GM19467 (cell line): ENCODE results near the gene SPATA18.
"Not testable (repeated sequence)": the region's sequence is repeated elsewhere in the genome, so short reads cannot be mapped to it uniquely, and the experiment has no call there.

Experiments used
- ATAC-seq: cut with Tn5 transposase; IDR thresholded peaks from one replicate; pipeline ENCODE4 v1.9.1; 2021; ENCODE audit warnings: mild to moderate bottlenecking, moderate library complexity; ENCODE audit not compliant: unreplicated experiment

The SPATA18 gene

DNA sequence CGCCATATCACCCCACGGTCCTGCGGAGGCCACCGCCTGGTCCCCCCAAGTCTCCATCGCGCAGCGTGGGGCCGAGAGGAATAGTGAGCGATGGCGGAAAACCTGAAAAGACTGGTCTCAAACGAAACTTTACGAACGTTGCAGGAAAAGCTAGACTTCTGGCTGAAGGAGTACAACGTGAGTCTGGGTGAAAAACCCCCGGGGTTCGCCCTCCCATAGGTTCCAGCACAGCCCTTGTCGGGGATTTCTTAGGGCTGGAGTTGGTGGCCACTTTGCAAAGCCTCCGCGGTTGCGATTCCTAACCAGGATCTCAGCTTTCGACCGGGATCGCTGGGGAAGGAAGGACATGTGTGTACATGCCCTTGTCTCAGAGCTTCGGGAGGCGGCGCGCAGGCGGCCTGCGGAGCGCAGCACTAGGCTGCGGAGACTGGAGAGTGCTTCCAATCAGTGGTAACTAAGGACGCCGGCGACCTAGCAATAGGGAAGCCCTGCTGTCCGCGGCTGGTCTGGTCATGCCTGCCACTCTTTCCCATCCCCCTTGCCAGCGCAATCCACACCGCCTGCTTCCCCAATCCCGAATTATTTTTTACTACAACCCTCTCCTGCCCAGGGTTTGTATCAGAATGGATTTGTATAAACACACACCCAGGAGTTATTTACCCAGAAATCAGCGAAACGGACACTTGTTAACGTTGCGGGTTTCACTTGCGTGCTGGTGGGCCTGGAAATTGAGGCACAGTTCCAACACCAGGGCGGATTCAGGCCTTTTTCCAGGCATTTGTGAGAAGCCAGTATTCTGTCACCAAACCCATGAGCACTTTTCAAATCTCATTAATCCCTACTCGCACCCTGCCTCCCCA is 741 bp downstream of the SPATA18 start:
- no peak for ATAC-seq

- ATAC-seq, result peak; percentile 45
Measured at GRCh38 chr4:52052475-52052780, 1.3 kb downstream of the SPATA18 start.

GRCh38 chr4:52054254-52054653 is 3.1 kb downstream of the SPATA18 start:
- no peak for ATAC-seq

- no peak for ATAC-seq
Measured at GRCh38 chr4:52057196-52057595, 6.1 kb downstream of the SPATA18 start.

GRCh38 chr4:52058275-52058674 is 7.2 kb downstream of the SPATA18 start:
- no peak for ATAC-seq

DNA sequence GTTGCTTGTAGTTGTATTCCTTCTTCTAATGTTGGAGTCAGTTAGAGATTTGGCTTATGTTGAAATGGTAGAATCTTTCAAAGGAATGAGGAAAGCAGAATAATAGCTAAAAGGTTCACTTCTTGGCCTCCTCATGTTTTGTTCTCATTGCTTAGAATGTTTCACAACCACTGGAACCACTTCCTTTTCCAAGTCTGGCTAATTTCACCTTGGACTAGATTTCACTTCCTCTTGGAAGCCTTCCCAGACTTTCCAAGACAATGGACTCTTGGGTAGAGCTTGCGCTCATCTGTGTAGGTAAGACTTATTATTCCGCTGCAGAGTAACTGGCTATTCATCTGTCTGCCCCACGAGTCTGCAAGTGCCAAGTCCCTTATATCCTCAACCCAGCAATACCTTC is 8.3 kb downstream of the SPATA18 start:
- no peak for ATAC-seq

DNA sequence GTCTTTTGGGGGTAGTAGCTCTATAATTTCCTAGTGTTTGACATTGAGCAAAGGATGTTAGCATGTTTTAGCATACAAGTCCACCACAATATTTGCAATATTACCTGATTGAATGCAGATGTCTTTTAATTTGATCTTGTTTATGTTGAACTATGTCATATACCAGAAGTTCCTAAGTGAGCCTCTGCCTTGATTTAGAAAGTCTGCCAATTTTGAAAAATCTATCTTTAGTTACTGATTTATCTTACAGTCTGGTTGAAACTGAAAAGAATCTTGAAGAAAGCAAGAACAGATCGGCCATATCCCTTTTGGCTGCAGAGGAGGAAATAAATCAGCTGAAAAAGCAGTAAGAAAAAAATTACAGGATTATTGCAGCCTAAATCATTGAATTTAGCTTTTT is 18.5 kb downstream of the SPATA18 start:
- ATAC-seq, result no peak

DNA sequence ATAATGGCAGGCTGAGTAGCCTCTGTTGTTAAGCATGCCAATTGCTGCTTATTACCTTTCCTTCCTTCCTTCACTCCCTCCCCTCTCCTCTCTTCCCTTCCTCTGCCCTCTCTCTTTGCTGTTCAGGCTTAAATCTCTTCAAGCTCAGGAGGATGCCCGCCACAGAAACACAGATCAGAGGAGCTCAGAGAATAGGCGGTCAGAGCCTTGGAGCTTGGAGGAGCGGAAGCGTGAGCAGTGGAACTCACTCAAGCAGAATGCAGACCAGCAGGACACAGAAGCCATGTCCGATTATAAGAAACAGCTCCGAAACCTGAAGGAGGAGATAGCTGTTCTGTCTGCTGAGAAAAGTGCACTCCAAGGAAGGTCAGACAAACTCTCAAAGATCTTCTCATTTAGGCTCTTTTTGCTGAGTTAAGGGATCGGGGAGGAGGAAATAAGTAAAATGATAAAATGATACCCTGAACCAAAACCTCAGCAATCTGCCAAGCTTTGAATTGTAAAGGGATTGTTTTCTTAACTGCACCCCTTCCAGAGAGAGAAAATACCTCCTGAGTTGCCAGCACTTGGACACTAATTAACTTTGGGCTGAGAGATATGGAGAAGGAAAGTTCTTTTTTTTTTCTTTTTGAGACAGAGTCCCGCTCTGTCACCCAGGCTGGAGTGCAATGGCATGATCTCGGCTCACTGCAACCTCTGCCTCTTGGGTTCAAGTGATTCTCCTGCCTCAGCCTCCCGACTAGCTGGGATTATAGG is 20.9 kb downstream of the SPATA18 start:
- no peak for ATAC-seq

DNA sequence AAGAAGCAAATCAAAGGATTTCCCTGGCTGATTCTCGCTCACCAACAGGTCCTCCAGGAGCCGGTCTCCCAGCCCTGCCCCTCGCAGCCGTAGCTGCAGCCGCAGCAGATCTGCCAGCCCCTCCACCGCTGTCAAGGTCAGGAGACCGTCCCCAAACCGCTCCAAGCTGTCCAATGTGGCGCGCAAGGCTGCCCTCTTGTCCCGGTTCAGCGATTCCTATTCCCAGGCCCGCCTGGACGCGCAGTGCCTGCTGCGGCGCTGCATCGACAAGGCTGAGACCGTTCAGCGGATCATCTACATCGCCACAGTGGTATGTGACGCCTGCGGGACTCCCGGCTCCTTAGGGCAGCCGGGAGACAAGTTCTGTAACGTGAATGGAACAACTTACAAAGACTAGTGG is 25.6 kb downstream of the SPATA18 start:
- ATAC-seq, result no peak

- no peak for ATAC-seq
Measured at GRCh38 chr4:52079659-52080058, 28.6 kb downstream of the SPATA18 start.

DNA sequence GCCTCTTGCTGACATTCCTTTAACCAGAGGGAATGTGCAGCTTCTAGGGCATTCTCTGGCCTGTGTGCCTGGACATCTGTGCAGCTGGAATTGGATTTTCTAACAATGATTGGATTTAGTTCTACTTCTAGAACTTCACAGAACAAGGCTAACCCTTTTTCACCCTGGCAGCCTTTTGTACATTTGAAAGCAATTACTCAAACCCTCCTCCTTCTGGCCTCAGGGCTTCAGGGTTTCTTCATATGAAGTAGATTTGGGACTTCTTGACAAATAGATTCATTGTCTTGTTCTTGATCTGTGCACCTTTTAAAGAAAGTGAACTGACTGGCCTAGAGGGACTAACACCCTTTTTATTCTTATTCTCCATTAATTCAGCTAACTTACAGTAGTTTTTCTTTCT is 30.1 kb downstream of the SPATA18 start:
- ATAC-seq, result no peak

GRCh38 chr4:52086425-52086824 is 35.3 kb downstream of the SPATA18 start:
- ATAC-seq, result not testable (repeated sequence)

DNA sequence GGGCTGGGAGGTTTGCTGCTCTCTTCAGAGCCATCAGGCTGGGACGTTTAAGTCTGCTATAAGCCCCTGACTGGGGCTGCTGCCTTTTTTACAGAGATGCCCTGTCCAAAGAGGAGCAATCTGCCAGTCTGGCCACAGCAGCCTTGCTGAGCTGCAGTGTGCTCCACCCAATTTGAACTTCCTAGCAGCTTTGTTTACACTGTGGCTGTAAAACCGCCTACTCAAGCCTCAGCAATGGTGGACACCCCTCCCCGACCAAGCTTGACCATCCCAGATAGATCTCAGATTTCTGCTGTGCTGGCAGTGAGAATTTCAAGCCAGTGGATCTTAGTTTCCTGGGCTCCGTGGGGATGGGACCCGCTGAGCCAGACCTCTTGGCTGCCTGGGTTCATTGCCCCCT is 40.7 kb downstream of the SPATA18 start:
- ATAC-seq, result no peak

DNA sequence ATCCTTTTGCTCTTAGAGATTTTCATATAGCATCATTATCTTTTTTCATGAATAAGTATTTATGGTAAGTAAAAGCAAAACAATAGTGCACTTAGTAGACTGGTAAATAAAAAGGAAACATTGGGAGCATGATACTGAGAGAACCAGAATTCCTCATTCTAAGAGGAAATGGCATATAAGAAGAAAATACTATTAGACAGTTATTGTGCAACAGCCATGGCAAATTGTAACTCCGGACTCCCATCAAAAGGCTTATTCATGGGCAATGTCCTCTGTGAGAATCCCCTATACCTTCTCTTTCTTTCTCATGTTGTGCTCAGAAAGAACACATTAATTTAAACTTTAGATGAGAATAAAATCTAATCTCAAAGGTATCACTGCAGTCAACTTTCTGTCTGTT is 42.4 kb downstream of the SPATA18 start:
- ATAC-seq, result no peak

DNA sequence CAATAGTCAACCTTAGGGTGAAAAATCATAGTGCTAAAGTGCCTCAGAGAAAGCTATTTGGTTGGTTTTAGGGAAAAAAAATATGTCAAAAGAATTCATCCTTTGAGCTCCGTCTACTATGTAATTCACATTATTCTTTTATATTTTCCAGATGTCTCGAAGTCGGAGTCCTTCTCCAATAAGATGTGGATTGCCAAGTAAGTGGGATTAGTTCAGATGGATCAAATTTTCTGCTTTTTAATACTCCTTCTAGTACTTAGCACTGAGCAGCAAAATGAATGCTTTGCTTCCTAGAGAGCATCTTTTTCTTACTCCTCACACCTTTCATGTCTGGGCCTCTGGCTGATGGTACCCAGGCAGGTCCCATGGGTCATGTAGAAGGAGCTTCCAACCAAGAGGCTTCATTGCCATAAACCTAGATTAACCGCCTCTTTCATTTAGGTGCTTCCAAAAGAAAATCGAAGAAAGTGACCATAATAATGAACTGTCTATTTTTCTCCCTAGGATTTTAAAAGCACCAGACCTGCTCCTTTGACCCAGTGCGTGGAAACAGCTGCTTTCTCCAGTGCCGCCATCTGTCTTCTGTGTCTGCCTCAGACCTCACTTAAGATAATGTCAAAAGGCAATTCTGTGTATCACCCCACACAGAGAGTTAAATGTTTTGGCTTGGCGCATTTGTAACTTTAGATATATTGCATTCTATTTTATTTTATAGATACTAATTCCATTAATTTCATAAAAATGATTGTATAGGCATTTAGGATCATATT is 43.5 kb downstream of the SPATA18 start:
- no peak for ATAC-seq

GRCh38 chr4:52095374-52095773 is 44.3 kb downstream of the SPATA18 start:
- no peak for ATAC-seq

GRCh38 chr4:52096048-52096447 is 44.9 kb downstream of the SPATA18 start:
- ATAC-seq, result no peak

DNA sequence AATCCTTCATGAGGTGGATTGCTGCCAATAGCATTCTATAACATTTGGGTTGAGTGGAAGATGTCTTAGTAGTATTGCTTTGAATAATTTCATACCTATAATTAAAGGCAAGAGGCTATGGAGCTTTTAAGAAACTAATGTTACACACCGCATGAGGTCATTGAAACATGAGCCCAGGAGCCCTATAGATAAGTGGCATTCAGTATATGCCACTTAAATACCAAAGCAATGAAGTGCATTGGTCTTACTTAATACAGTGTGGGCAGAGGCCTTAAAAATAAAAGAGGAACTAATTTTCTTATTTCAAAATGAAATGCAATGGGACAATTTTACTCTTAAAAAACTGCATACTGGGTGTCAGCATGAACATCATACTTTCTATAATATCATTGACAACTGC is 47.5 kb downstream of the SPATA18 start:
- ATAC-seq, result no peak

DNA sequence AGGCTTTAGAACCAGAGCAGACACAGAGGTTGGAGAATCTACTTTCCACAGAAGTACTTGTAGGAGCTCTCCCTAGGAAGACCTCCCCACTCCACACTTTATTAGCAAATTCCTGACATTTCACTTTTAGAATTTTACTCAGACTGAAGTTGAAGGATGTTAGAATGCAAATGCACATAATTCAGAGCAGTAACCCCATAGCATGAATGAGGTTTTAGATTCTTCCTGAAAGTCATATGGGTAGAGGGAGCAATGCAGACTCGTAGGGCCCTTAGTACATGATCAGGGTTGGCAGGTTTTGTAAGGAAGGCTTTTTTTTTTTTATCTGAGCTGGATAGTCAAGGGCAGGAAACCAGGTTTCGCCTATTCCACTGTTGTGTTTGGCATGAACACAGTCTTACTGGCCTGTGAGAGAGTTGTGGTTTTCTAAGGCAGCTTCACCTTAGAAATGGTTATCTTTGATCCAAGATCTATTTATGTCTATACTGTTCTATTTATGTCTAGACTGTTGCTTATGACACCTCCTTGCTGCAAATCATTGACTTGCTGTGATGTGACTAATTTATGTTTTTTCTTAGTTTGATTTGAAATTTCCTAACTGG is 48.9 kb downstream of the SPATA18 start:
- no peak for ATAC-seq

DNA sequence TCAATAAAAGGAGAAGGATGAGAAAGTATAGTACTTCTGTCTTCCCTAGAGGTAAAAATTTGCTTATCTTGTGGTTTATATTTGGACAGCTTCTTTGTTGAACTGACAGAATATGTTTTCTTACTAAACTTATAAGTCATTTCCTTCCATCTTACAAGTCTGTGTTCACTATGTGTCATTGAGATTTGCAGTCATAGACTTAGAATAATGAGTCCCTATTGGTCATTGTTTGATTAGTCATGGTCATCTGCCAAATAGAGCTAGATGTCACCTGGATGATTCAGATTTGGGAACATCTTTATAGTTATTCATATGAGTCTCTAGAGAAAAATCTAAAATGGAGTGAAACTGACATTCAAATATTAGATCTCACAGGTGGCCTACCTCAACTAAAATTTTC is 51.5 kb downstream of the SPATA18 start:
- ATAC-seq, result no peak

GRCh38 chr4:52103319-52103718 is 52.2 kb downstream of the SPATA18 start:
- ATAC-seq, result no peak
